MM.1S (cell line): ENCODE results near the gene SCNM1.

Experiments
- EZH2 ChIP-seq: fragments of 300-600 bp; sonication (generic); optimal IDR thresholded peaks from 2 replicates; pipeline ENCODE3; 2017; ENCODE audit warnings: low read depth, mild to moderate bottlenecking, antibody characterized with exemption, low read length, mixed read lengths
- EZH2phosphoT487 ChIP-seq: fragments of 300-600 bp; sonication (generic); IDR thresholded peaks from 2 replicates; pipeline ENCODE4 v1.6.1; 2018; ENCODE audit warnings: antibody characterized with exemption, low read length
- TF ChIP-seq, protein P1 (sequence below): fragments of 300-600 bp; sonication (generic); IDR thresholded peaks from 2 replicates; pipeline ENCODE4 v1.5.1; 2016; ENCODE audit warnings: antibody characterized with exemption, low read length, mixed read lengths

DNA sequence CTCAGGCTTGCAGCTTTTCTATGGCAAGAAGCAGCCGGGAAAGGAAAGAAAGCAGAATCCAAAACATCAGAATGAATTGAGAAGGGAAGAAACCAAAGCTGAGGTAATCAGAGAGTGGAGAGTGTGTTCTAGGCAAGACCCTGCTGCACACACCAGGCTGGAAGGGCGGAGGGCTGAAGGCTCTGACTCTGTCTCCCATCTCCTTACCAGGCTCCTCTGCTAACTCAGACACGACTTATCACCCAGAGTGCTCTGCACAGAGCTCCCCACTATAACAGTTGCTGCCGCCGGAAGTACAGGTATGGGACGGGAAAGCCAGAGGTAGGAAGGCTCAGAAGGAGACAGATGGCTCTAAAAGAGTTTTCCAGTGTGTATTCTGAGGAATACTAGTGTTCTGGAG lies 1.2 kb downstream of the SCNM1 start:
- TF ChIP-seq, protein P1, sequence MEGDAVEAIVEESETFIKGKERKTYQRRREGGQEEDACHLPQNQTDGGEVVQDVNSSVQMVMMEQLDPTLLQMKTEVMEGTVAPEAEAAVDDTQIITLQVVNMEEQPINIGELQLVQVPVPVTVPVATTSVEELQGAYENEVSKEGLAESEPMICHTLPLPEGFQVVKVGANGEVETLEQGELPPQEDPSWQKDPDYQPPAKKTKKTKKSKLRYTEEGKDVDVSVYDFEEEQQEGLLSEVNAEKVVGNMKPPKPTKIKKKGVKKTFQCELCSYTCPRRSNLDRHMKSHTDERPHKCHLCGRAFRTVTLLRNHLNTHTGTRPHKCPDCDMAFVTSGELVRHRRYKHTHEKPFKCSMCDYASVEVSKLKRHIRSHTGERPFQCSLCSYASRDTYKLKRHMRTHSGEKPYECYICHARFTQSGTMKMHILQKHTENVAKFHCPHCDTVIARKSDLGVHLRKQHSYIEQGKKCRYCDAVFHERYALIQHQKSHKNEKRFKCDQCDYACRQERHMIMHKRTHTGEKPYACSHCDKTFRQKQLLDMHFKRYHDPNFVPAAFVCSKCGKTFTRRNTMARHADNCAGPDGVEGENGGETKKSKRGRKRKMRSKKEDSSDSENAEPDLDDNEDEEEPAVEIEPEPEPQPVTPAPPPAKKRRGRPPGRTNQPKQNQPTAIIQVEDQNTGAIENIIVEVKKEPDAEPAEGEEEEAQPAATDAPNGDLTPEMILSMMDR = no peak
- TF ChIP-seq EZH2 (no peak), EZH2phosphoT487 (no peak)
